Uterus (tissue), 4 donors: Measurements from ENCODE around the gene TMEM109. TPM values are rescaled to one million over a fixed set of nuclear protein-coding genes. Genes with fewer than 3 reads are reported as not detected.

Experiments used
- DNase-seq, 2 donors: peaks; one replicate each; pipeline ENCODE4 v3.0.0-alpha.2; 2019 to 2020
- H3K27ac ChIP-seq, 2 donors: fragments of 200-600 bp; sonication (generic); 1 replicate in 1 of 2; 2 replicates in 1 of 2; pipeline ENCODE4 v1.5.1; 2016 to 2018
- H3K27me3 ChIP-seq, 2 donors: fragments of 200-600 bp; sonication (generic); one replicate each; pipeline ENCODE4 v1.5.1; 2018 to 2019; ENCODE audit warnings: control low read depth in 1 of 2
- H3K36me3 ChIP-seq, 2 donors: fragments of 200-600 bp; sonication (generic); one replicate each; pipeline ENCODE4 v1.5.1; 2019; ENCODE audit warnings: control low read depth in 1 of 2
- H3K4me1 ChIP-seq, 2 donors: fragments of 200-600 bp; sonication (generic); one replicate each; pipeline ENCODE4 v1.5.1; 2018 to 2019; ENCODE audit warnings: control low read depth in 1 of 2
- H3K4me3 ChIP-seq, 2 donors: fragments of 200-600 bp; sonication (generic); 1 replicate in 1 of 2; 2 replicates in 1 of 2; pipeline ENCODE4 v1.5.1; 2018 to 2019; ENCODE audit warnings: mild to moderate bottlenecking in 1 of 2
- H3K9me3 ChIP-seq, 2 donors: fragments of 200-600 bp; sonication (generic); one replicate each; pipeline ENCODE4 v1.5.1; 2019; ENCODE audit warnings: control low read depth in 1 of 2
- POLR2A ChIP-seq, 2 donors: fragments of 450-650 bp; IDR thresholded peaks; one replicate each; pipeline ENCODE4 v1.6.1; 2016; ENCODE audit warnings: antibody characterized with exemption in 2 of 2, mild to moderate bottlenecking in 1 of 2, moderate library complexity in 1 of 2
- intact Hi-C: fragments of 100-400 bp; cut with DNase I; formaldehyde crosslinking; loops from one replicate; pipeline ENCODE4 v1.15.1; 2023; ENCODE audit warnings: low total_unique reads
- total RNA-seq, 4 donors: library from RNA; depleted of rRNA in 3 of 4; stranded (reverse); fragments of >200 nt in 3 of 4; gene quantifications; one replicate each; pipeline versions ENCODE4 v1.1.0 to v1.2.4, GENCODE V29; 2014 to 2023
- TF ChIP-seq, protein P1 (sequence below), 4 experiments: fragments of 200-600 bp in 2 of 4; fragments of 450-650 bp in 2 of 4; sonication (generic) in 2 of 4; IDR thresholded peaks; one replicate each; pipeline ENCODE4 v1.5.1; 2016 to 2019; ENCODE audit warnings: antibody characterized with exemption in 4 of 4, mild to moderate bottlenecking in 2 of 4, moderate library complexity in 1 of 4
- donor health status: DM: yes; HTN: yes; CAD: no.

TMEM109 gene
- total RNA-seq, 4 donors from 2014 or later: 37.1 to 155 (median 75.3) TPM

DNA sequence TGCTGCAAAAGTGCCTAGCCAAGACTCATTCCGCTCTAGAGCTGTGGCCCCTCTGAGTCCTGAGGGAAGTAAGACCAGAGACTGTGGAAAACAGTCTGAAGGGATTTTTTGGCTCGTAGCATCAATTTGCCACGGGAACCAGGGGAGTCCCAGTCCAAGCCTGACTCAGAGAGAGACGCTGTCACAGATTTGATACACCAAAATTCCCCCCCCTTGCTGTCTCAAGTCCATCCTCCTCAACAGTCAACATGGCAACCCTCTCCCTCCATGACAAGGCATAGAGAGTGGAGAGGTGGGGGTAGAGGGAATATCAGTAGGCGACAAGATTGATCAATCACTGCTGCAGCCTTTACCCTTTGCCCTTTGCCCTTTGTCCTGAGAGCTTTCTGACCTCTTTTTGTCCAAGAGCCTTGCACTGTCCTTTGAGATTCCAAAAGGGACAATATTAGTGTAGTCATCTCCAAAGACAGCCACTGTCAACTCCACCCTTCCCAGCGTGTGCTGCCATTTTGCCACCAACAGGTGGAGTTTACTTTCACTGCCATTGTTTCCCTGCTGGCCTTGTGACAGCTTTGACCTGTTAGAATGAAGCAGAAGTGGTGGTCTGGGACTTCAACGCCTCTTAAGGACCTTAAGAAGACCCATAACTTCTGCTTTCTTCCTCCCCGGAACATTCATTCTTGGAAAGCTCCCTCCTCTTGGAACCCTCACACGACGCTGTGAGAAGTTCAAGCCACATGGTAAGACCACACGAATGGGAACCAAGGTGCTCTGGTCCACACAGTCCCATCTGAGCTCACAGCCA lies 30.7 kb downstream of the TMEM109 start:
- Histone ChIP-seq H3K9me3 (no peaks in the 10 kb centered on the region), H3K36me3 (no peaks in the 10 kb centered on the region), H3K27ac (no peak overlapping the region), H3K4me1 (no peaks in the 10 kb centered on the region), H3K27me3 (no peaks in the 10 kb centered on the region), H3K4me3 (no peak overlapping the region)
- TF ChIP-seq, protein P1, sequence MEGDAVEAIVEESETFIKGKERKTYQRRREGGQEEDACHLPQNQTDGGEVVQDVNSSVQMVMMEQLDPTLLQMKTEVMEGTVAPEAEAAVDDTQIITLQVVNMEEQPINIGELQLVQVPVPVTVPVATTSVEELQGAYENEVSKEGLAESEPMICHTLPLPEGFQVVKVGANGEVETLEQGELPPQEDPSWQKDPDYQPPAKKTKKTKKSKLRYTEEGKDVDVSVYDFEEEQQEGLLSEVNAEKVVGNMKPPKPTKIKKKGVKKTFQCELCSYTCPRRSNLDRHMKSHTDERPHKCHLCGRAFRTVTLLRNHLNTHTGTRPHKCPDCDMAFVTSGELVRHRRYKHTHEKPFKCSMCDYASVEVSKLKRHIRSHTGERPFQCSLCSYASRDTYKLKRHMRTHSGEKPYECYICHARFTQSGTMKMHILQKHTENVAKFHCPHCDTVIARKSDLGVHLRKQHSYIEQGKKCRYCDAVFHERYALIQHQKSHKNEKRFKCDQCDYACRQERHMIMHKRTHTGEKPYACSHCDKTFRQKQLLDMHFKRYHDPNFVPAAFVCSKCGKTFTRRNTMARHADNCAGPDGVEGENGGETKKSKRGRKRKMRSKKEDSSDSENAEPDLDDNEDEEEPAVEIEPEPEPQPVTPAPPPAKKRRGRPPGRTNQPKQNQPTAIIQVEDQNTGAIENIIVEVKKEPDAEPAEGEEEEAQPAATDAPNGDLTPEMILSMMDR (IDR thresholded peaks at IDR 0.05): no peak
- no peak for TF ChIP-seq POLR2A (IDR thresholded peaks at IDR 0.05)
- no peak for DNase-seq
- intact Hi-C loops: no loop called here

DNA sequence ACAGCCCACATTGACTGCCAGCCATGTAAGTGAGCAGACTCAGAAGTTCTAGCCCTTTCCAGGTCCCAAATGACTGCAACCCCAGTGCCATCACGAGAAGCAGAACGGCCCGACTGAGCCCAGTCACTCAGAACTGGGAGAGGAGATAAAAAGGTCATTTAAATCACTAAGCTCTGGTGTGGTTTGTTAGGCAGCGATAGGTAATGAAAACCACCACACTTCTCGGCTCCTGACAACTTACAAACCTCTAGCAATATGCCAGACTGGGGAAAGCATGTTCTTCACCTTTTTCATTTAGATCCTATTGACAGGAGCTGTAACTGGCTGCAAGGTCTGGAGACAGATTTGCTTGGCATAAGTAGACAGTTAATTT lies 31.3 kb downstream of the TMEM109 start:
- Histone ChIP-seq H3K4me3 (no peak overlapping the region), H3K9me3 (no peaks in the 10 kb centered on the region), H3K27ac (no peak overlapping the region), H3K4me1 (peaks cover 0 to under 1% of the 10 kb centered on the region in 2 donors), H3K36me3 (no peaks in the 10 kb centered on the region), H3K27me3 (no peaks in the 10 kb centered on the region)
- intact Hi-C loops: no loop called here
- no peak for TF ChIP-seq POLR2A (IDR thresholded peaks at IDR 0.05)
- DNase-seq: no peak

DNA sequence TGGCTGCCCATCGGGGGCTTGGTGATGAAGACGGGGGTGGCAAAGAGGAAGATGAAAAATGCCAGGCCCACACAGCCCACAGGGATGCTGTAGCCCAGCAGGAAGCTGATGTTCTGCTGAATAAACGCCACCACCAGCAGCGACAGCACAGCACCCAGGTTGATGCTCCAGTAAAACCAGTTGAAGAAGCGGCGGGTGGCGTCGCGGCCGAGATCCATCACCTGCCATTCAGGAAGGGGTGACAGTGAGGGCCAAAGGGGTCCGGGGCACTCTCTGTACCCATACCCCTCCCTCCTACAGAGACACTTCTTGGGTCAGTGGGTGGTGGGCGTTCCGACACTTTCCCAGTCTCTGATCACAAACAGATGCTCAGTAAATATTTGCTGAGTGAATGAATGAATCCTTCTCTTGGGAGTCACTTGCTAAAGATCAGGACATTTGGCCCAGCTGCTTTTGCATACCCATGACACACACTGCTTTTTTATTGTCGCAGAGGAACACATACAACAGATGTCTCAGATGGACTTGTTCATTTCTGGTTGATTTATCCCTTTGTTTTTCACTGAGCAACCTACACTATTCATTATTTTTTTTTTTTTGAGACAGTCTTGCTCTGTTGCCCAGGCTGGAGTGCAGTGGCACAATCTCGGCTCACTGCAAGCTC lies 32.8 kb downstream of the TMEM109 start:
- H3K9me3 ChIP-seq: no peaks in the 10 kb centered on the region
- H3K4me3 ChIP-seq: no peak overlapping the region
- no peak for DNase-seq
- peaks cover 0 to 9% of the 10 kb centered on the region in 2 donors for H3K4me1 ChIP-seq
- intact Hi-C loops: no loop called here
- no peak overlapping the region for H3K27ac ChIP-seq
- H3K36me3 ChIP-seq: no peaks in the 10 kb centered on the region
- TF ChIP-seq, protein P1 (IDR thresholded peaks at IDR 0.05): no peak
- no peak for TF ChIP-seq POLR2A (IDR thresholded peaks at IDR 0.05)
- no peaks in the 10 kb centered on the region for H3K27me3 ChIP-seq

DNA sequence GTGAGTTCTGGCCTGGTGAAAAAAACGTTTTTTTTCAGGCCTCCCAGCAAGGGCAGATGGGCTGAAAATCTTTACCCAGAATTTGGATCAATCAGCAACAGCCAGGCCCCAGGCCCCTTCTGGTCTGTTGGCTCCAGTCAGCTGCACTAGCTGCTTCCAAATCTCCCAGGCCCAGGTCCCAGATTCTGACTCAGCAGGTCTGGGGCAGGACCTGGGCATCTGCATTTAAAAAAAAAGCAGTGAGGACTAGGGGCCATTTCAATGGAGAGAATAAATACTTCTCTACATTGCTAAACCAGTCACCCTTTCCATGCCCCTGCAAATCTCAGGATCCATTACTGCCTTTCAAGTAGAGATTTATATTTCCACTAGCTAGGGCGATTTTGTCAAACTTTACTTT lies 33.7 kb downstream of the TMEM109 start:
- H3K9me3 ChIP-seq: no peaks in the 10 kb centered on the region
- no peaks in the 10 kb centered on the region for H3K27me3 ChIP-seq
- H3K4me3 ChIP-seq: no peak overlapping the region
- intact Hi-C loops: no loop called here
- H3K27ac ChIP-seq: no peak overlapping the region
- H3K4me1 ChIP-seq: peaks cover 0 to 9% of the 10 kb centered on the region in 2 donors
- H3K36me3 ChIP-seq: no peaks in the 10 kb centered on the region
- no peak for DNase-seq
- TF ChIP-seq, protein P1 (IDR thresholded peaks at IDR 0.05): no peak
- TF ChIP-seq POLR2A (IDR thresholded peaks at IDR 0.05): no peak

DNA sequence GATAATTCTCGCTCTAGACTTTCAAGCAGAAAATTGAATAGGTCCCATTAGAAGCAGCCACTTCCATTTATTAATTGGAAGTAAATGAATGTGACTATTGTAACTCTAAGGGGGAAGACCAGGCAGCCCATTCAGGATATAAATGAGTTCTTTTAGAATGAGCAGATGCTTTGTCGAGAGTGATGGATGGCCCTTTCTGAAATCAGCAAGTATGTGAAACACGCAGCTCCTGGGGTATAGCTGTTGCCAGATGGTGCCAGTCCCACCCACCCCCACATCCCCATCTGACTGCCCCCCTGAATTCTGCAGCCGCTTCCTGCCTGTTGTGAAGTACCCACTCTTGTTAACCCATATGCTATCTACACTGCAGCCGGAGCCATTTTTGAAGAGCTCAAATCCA lies 34.3 kb downstream of the TMEM109 start:
- Histone ChIP-seq H3K4me1 (peaks cover 0 to 9% of the 10 kb centered on the region in 2 donors), H3K27me3 (no peaks in the 10 kb centered on the region), H3K4me3 (no peak overlapping the region), H3K36me3 (no peaks in the 10 kb centered on the region), H3K27ac (no peak overlapping the region), H3K9me3 (no peaks in the 10 kb centered on the region)
- DNase-seq: no peak
- intact Hi-C loops: no loop called here
- TF ChIP-seq POLR2A (IDR thresholded peaks at IDR 0.05): no peak
- TF ChIP-seq, protein P1 (IDR thresholded peaks at IDR 0.05): no peak
